Measurements from ENCODE around the gene TXNDC16.
"Not testable (repeated sequence)": the region's sequence is repeated elsewhere in the genome, so short reads cannot be mapped to it uniquely, and the experiment has no call there.

Gene TXNDC16

DNA sequence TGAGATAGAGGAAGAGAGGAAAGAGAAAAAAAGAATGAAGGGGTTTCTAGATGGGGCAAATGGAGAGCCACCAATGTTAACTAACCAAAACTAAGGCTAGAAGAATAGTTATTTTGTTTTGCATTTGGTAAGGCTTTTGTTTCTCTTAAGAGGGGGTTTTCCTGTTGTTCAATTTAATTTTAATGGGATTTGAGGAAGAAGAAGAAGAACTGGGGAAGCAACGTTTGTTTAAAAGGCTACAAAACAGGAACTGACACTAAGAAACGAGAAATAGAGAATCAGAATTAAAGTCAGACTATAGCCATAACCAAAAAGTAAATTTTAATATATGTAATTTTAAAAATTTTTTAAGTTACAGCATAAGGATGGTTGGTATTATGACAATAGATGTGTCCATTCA is 13.7 kb downstream of the TXNDC16 start:
- DNase-seq, result no peak

DNA sequence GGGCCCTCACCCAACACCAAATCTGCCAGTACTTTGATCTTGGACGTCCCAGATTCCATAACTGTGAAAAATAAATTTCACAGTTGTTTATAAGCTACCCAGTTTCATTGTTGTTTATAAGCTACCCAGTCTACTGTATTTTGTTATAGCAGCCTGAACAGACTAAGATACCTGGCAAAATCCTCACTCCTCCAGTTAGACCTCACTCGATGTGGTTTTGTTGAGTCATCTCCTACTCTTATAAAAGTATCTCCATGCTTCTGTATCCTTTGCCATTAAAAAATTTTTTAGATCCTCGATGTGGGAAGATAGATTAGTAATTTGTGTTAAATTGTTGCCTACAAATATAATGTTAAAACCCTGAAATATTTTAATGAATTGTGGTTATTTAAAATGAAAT is 16.0 kb downstream of the TXNDC16 start:
- DNase-seq, result no peak

DNA sequence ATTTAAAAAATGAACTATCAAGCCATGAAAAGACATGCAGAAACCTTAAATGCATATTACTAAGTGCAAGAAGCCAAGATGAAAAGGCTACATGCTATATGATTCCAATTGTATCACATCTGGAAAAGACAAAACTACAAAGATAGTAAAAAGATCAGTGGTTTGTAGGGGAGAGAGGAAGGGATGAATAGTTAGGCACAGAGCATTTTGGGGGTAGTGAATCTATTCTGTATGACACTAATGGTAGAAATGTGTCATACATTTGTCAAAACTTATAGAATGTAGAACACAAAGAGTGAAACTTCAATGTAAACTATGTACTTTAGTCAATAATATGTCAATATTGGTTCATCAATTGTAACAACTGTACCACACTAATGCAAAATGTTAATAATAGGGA is 20.8 kb downstream of the TXNDC16 start:
- no peak for DNase-seq

DNA sequence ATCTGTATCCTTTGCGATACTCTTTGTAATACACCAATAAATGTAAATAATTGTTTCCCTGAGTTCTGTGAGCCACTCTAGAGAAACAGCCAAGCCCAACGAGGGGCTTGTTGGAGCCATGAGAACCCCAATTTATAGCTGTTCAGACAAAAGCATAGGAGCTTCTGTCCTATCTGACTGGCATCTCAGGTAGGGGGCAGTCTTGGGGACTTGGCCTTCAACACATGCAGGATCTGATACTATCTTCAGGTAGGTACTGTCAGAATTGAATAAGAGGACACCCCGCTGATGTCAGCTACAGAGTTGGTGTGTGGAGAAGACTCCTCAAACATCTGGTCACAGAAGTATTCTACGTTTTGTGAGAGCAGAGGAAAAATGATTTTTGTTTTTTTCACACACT is 25.3 kb downstream of the TXNDC16 start:
- DNase-seq, result no peak

DNA sequence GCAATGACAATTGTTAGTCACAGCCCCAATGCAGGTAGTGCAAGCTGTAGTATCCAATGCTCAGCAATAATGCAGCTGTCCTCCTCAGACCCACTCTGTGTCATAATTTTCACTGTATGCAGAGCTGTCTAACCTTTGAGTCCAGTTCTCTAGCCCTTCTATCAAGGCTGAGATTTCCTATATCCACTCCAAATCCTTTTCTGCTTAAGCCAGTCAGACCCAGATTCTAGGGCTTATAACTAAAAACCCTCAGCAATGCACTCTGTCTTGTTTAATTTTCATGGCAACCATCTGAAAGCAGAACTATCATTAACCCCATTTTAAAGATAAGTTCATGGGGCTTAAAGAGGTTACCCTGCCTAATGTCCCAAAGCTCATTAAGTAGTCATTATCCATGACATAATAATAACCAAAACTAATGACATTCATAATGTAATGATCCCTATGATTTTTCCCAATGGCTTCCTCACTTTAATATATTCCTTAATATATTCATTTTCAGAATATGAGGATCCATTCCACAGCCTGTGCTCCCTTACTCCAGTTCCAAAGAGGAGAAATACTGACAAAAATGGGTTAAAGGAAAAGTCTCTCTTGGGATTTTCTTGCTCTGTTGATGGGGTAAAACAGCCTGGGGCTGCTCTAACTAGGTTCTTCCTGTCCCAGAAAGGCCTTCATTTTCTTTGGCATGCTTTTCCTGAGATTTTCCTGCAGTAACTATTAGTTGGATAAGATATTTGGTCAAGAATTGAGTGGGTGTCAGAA is 29.5 kb downstream of the TXNDC16 start:
- no peak for DNase-seq

DNA sequence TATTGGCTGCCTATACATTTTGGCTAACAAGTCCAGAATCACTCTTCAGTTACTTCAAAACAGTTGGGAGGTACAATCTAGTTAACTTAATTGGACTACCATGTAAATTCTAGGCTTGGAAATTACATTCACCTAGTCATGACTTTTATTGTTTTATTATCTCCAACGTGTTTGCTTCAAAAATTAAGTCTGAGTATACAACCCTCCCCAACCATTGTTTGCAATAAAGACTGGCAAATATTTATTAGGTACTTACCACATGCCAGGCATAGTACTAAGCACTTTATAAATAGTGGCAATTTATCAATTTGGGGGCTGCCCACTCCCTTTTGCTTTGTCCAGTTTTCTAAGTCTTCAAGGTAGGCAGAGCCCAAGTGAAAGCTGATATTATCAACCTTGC is 30.3 kb downstream of the TXNDC16 start:
- DNase-seq, result peak; percentile 37

DNA sequence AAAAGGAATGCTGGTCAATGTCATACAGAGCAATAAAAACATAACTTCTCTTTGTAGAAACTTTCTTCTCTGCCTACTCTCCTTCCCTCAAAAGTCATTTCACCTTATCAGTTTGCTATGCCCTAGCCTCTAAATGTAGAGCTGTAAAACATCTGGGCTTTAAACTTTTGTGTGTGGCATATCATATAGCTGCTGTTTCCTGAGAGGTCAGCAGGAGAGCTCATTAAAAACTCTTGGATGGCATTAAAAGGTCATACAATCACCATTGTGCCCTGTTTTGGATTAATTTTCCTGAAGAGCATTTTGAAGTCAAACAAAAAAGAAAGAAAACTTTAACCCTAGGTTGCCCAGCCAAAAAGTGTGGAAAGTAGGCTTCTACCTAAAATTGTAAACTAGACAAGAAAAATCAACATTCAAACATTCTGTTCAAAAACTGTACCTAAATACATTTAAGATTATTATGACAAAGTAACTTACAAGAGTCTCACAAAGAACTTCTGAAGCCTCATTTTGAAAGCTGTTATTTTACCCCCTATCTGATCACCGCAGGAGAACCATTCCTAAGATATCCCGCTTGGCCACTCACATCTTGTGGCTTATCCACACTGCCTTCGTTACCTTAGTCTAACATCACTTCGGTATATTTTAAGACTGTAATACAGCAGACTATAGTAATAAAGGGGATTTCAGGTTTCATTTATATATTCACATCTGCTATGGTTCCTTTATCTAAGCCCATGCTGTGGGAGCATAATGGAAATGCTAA is 38.1 kb downstream of the TXNDC16 start:
- DNase-seq, result no peak

DNA sequence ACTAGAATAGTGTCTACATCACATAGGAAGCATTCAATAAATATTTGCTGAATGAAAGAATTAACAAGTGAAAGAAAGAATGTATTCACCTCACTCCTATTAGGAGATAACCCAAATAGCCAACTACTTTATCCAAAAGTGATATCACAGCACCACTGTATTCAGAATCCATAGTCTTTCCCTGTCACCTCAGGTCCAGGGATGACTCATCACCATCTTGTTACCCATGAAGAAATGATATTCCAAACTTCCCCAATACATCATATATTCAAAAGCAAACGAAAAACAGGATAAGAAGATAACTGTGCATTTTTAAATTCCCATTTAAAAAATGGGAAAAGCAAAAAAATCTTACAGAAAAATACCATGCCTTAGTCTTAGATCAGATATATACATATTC is 39.1 kb downstream of the TXNDC16 start:
- DNase-seq, result no peak

DNA sequence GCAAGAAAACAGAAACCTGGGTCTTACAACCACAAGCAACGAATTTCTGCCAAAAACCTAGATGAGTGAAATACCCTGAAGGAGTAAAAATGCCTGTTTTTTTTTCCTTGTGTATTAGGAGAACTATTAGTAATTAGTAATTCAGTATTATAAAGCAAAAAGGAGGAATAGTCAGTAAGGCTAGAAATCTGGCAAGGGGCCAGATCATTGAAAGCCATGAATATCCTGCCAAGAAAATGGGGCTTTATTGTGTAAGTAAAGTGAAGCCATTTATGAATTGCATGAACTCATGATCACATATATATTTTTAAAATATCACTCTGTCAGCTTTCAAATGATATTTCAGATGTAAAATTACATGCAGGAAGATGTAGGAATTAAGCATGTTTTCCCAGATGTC is 57.9 kb downstream of the TXNDC16 start:
- no peak for DNase-seq

DNA sequence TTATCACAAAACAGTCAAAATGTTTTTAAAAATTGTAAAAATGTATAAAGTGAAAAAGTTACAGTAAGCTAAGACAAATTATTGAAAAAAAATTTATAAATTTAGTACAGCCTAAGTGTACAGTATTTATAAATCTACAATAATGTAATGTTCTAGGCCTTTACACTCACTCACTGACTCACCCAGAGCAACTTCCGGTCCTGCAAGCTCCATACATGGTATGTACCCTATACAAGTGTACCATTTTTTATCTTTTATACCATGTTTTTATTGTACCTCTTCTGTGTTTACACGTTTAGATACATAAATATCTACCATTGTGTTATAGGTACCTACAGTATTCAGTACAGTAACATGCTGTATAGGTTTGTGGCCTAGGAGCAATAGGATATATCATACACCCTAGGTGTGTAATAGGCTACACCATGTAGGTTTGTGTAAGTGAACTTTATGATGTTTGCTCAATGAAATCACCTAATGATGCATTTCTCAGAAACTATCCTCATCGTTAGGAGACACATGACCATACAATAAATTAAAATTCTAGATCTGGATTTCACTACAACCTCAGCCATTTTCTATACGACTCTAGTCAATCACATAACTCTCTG is 66.8 kb downstream of the TXNDC16 start:
- no peak for DNase-seq

DNA sequence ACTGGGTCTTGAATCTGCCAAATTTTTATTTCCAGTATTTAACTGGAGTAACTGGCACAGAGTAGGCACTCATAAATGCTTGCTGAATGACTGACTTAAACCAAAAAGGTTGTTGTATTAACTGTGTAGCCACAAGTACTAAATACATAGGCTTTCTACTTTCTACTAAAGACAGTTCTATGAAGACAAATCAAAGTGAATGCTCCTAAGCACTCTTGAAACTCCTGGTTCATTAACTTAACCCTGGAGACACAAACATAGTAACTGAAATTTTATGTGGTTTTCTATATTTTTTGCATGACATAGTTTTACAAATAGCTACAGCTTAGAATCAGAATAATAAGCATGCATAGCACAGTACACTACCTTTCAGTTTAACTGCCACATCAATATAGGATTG is 70.4 kb downstream of the TXNDC16 start:
- no peak for DNase-seq

DNA sequence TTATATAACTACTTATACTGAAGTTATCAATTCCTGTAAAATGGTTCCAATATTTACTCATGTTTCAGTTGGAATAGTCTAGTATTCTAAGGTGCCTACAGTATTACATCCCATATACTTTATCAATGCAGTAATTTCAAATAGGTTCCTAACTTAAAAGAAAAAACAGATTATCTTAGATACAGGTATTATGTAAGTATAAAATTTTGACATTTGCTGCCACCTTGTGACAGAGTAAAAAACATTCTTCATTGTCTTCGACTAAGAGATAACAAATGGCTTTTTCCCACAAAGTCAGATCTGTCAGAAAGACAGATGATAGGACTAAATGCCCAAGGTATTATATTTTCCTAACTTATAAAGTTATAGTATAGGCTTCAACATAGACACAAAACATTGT is 78.7 kb downstream of the TXNDC16 start:
- DNase-seq, result no peak

DNA sequence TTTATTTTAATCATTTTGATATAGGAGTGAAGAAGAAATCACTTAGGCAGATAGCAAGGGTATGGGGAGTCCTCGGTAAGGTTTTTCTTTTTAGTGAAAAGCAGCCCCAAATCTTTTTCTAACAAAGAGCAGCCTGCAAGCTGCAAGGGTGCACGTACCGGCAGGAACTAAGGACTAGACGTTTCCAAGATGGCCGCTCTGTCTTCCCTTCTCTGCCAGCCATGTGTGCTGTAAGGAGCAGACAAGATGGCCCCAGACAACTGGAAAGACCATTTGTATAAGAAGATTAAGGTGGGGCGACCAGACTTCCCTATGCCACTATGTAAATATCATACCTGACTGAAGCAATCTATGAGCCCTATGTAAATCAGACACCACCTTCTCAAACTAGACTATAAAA is 79.6 kb downstream of the TXNDC16 start:
- DNase-seq, result no peak

DNA sequence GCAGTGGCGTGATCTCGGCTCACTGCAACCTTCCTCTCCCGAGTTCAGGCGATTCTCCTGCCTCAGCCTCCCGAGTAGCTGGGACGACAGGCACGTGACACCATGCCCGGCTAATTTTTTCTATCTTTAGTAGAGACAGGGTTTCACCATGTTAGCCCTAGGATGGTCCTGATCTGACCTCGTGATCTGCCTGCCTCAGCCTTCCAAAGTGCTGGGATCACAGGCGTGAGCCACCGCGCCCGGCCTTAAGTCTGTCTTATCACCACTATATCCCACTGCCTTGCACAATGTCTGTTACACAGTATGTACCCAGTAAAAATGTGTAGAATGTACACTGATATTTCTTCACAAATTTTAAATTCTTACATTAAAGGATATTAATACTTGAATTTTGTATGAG is 80.1 kb downstream of the TXNDC16 start:
- not testable (repeated sequence) for DNase-seq

DNA sequence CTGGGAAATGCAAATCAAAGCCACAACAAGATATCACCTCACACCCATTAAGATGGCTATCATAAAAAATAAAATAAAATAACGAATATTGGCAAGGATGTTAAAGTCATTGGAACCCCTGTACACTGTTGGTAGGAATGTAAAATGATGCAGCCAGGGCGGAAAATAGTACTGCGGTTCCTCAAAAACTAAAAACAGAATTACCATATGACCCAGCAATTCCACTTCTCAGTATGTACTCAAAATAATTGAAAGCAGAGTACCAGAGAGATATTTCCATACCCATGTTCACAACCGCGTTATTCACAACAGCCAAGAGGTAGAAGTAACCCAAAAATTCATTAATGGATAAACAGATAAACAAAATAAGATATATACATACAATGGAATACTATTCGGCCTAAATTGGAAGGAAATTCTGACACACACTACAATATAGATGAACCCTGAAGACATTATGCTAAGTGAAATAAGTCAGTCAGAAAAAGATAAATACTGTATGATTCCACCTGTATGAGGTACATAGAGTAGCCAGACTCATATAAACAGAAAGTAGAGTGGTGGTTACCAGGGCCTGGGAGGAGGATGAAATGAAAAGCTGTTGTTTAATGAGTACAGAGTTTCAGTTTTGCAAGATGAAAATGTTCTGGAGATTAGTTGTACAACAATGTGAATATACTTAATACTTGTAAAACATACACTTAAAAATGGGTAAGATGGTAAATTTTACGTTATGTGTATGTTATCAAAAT is 84.6 kb downstream of the TXNDC16 start:
- no peak for DNase-seq

DNA sequence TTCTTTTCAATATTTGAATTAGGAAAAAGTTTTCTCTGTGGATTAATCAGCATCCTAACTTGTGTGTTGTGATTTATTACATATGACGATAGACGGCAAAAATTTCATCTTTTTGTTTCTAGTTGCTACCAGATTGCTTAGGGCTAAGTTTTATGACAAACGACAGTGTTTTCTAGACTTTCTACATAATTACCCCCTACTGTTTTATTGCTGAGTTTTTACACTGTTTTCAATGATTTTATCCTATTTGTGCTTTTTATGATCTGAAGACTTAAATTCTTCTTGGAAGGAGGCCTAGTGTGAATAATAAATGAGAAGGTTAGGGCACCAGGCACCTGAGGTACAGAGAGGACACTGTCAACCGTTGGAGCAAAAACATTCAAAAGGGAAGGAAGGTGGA is 88.1 kb downstream of the TXNDC16 start:
- no peak for DNase-seq

DNA sequence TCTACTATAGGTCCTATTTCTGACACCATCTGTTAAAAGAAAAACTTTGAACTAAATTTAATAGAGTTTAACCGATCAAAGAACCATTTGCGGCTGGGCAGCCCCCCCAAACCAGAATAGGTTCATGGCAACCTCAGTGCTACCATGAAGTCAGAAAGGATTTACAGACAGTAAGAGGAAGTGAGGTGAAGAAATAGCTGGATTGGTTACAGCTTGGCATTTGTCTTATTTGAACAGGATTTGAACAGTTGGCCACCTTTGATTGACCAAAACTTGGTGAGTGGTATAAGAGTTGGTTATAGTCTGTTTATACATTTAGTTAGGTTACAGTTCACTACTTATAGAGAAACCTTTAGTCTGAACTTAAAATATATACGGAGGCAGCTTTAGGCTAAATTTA is 88.9 kb downstream of the TXNDC16 start:
- no peak for DNase-seq

DNA sequence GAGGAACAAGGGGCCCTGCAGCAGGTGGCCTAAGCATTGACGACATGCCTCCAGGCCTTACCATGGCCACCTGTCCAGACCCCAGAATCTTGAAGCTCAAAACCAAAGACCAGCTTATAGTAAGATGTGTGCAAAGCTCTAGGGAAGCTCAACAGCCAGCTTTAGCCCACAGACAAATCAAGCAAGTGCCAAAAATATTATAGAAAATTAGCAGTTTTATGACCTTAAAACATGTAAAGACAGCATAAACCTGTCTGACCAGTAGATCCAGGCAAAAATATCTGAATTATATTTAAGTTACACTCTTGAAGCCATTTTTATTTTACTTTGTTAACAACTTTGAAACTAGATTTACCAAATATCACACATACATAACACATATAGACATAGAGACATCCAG is 90.6 kb downstream of the TXNDC16 start:
- DNase-seq, result no peak

DNA sequence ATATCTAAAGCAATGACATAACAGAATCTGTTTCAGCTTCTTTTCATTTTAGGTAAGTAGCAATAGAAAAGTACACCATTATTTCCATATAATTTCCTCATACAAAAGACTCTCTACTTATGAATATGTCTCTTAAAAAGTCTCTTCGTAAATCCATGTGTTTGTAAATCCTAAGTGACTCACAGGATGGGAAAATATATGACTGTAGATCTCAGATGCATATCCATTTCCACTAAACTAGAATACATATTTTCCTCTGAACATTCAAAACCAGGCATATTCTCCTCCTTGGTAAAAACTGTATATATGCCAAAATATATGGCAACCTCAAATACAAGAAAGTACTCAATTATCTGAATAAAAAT is 93.6 kb downstream of the TXNDC16 start:
- DNase-seq, result no peak

DNA sequence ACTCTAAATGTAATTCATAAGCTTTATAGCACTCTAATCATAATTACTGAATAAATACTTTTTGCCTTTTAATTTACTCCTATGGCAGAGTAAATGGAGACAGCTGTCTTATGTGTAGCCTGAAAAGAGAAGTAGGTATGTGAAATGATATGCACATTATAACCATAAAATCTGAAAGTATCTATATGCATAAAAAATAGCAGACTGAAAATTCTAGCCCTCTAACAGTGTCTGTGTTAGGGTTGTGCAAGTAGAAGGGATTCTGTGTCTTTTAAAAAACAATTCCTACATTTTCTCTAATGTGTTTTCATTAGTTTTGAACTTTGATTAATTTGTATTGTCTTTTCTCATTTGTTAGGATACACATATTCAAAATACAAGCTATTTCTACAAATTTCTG is 94.9 kb downstream of the TXNDC16 start:
- no peak for DNase-seq

DNA sequence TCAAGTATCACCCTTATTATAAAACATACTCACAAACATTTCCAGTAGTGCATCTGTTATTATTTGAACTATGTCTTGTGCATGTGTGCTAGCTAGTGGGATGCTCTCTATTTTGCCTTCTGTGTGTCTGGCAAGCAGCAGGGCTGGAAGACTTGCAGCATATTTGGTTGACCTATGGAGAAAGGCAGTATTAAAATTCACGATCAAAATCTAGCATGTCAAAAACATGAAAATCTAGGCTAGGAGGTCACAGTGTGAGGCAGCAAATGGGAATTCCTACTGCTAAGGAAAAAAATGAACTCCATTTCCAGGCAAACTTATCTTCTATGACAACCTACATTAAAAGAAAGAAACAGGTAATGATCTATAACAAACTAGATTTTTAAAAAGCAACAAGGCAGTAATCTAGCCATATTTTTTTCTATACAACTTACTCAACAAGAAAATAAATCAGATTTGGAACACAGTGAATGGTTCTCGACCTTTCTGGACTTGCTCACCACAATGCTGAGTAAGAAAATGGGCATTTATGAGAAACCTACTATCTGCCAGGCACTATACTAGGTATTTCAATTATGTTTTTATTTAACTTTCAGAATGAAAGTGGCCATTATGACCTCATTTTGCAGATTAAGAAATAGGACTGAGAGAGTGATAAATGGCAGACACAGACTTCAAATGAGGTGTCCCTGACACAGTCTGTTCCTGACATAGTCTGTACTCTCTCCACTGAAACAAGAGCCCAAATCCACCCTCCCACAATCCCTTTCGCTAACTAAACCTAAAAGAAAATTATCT is 96.8 kb downstream of the TXNDC16 start:
- no peak for DNase-seq

DNA sequence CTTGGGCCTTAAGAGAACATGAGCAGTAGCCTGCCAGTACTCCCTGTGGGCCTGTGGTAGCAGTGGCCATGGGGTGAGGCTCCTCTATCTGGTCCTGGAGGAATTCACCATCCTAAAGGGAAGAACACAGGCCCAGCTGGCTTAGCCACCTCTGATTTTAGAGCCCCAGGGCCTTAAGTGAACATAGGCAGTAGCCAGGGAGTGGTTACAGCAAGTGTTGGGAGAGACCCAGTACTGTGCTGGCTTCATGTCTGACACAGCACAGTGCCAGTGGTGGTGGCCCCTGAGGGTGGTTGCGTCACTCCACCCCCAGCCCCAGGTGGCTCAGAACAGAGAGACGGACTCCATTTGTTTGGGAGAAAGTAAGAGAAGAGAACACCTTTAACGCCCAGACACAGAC is 105.1 kb downstream of the TXNDC16 start:
- DNase-seq, result no peak

DNA sequence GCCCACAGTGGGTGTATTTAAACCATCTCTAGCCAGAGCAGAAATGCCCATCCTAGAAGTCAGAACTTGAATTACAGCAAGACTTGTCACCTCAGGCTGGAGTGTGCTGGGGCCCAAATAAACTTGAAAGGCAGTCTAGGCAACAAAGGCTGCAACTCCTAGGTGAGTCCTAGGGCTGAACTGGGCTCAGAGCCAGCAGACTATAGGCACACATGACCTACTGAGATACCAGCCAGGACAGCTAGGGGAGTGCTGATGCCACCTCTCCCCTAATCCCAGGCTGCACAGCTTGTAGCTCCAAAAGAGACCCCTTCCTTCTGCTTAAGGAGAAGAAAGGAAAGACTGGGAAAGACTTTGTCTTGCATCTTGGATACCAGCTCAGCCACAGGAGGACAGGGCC is 106.0 kb downstream of the TXNDC16 start:
- no peak for DNase-seq

All from NCI-H748 treated with DMSO at 0.1 percent for 48 hours (cell line).